Stimulated activated CD4-positive, alpha-beta T cell treated with anti-CD3 and anti-CD28 coated beads, Interleukin-12 subunit alpha, Interleukin-12 subunit beta, amount 100 ng/mL, for 48 hours (primary cell): ENCODE measurements around the gene GADD45B.
A peak's percentile ranks its signal among the peaks of the same experiment; 100 is the strongest.
"Not testable (repeated sequence)": the region's sequence is repeated elsewhere in the genome, so short reads cannot be mapped to it uniquely, and the experiment has no call there.

Source experiments
- DNase-seq, 3 donors: peaks; one replicate each; pipeline ENCODE4 v3.0.0-alpha.2; 2020; ENCODE audit warnings: low read depth in 2 of 3, low spot score in 1 of 3

Gene GADD45B

DNA sequence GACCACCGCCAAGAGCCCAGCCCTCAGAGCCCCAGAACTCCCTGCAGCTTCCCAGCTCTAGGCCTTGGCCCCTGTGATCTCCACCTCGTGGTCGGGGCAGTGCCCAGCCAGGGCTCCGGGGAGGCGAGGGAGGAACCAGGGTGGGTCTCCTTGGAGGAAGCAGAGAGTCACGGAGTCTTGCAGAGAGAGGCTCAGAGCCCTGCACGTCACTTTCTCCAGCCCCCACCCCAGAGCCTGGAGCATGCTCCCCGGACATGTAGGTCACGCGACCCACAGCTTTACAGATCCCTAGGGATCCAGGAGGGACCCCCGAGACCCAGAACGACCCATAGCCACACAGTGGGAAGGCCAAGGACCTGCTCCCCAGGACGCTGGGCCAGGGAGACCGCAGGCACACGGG is 11.9 kb downstream of the GADD45B start:
- DNase-seq = no peak

DNA sequence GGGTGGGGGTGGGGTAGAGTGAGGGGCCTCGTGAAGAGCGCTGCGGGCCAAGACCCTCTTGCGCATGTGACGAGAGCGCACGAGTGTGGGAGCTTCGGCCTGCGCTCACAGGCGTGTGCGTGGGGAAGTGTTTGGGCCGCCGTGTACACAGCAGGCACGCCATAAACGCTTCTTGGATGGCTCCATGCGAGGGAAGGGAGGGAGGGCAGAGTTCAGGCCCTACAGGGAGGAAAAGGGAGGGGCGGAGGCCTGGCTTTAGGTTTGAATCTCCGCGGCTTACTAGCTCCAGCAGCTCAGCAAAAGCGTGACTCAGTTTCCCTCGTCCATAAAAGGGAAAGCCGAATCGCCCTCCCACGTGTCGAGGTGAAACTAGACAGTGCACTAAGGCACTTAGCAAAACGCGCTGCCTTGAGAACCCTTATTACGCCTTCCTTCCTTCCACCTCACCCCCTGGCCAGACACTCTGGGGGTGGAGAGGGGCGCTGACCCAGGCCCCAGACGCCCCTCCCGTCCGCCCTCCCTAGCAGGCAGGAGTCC is 12.5 kb downstream of the GADD45B start:
- DNase-seq = no peak

DNA sequence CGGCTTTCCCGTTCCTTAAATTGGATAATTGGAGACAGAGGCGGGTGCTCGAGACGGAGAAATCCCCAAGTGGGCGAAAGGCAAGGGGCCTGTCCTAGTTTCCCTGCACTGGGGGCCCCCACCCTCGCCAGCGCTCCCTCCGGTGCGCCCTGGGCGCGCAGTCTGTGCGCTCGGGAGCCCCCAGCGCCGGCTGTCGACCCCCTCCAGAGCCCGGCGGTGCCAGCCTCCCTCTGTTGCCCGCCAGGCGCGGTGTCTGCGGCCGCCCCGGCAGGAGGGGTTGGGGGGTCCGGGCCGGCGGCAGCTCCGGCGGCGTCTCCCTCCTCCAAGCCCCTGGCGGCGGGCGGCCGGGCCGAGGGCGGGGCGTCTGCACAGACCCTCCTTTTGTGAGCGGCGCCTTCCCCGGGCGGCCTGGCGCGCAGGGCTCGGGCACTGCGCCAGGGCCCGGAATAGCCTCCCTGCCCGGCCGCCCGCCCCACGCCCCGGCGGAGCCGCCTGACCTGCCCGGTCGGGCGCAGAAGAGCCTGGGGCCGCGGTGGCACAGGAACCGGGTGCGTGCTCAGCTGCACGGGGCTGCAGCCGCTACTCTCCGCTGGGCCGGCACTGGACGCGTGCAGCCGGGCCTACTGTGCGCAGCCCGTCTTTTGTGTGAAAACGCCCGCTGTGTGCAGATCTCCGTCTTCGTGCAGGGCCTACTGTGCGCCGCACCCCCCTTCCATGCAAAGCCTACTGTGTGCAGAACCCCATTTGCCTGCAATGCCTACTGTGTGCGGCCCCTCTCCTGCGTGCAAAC is 13.2 kb downstream of the GADD45B start:
- DNase-seq = no peak

DNA sequence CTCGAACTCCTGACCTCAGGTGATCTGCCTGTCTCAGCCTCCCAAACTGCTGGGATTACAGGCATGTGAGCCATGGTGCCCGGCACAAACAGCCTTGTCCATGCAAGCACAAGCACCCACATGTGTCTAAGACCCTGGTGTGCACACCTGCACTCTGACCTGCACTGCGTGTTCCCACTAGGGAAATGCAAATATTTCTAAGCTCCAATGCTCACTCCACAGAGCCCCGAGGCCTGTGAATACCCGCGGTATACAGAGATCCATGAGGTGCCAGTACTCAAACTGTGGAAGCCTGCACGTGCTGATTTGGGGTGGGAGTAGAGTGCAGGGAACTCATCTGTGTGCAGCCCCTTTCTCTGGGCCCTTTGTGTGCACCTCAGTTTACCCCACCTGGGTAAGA is 14.7 kb downstream of the GADD45B start:
- no peak for DNase-seq

DNA sequence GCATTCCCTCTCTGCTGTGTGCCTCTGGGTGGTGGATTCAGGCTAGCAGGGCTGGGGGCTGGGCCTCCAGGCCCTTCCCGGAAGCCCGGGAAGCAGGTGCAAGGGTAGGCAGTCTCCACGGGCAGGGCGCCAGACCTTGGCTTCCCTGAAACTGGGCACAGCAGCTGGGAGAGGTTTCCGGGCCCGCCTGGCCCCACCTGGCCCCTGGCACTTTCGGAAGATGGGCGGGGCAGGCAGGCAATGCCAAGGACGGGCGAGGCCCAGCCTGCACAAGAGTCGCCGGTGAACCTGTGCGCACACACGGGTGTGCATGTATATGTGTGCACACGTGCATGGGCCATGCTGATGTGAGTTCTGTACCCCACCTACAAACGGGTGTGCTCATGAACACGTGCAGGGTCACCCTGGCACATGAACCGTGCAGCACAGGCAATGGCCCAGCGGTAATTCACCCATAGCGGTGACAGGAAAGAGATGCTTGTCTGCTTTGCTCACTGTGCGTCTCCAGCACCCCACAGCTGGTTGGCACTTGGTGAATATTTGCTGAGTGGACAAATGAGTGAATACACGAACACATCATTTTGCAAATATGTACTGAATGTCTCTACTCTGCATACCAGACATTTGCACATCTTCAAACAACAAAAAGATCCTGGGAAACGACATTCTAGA is 15.3 kb downstream of the GADD45B start:
- no peak for DNase-seq

DNA sequence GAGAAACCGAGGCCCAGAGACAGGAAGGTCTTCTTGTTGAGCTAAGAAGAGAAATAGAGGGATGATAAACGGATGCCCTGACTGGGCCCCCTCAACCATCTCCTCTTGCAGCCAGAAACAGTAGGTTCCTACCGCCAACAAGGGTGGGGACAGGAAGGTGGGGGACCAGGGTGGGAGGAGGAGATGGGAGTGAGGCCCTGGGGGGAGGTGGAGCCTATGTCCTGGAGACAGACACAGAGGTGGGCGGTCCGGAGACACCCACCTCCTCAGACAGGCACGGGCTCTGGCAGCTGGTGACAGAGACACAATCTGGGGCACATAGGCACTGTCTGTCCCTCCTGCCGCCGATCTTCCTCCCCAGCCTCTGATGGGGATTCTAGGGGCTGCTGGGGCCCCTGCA is 16.9 kb downstream of the GADD45B start:
- DNase-seq = no peak

DNA sequence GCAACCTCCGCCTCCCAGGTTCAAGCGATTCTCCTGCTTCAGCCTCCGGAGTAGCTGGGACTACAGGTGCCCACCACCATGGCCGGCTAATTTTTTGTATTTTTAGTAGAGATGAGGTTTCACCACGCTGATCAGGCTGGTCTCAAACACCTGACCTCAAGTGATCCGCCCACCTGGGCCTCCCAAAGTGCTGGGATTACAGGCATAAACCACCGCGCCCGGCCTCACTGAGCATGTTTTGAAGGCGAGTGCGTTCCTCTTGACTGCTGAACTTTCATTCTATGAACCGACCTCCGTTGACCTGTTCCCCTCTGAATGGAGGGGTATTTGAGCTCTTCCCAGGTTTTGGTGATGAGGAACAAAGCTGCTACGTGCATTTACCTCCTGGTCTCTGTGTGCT is 17.5 kb downstream of the GADD45B start:
- DNase-seq = not testable (repeated sequence)

DNA sequence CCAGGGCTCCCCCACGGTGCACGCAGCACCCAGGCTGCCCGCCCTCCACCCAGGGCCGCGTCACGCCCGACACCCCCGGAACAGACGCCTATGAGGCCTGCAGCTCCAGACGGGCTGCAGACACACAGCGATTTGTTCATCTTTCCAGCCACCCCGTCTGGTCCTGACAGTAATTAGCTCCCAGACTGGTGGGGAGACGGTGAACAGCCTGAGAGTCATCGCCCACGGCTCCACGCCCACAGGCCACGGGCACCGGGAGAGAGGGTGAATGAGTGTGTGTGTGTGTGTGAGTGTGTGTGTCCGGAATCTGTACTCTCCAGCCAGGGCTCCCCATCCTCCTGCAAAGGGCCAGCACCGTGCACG is 18.1 kb downstream of the GADD45B start:
- no peak for DNase-seq

DNA sequence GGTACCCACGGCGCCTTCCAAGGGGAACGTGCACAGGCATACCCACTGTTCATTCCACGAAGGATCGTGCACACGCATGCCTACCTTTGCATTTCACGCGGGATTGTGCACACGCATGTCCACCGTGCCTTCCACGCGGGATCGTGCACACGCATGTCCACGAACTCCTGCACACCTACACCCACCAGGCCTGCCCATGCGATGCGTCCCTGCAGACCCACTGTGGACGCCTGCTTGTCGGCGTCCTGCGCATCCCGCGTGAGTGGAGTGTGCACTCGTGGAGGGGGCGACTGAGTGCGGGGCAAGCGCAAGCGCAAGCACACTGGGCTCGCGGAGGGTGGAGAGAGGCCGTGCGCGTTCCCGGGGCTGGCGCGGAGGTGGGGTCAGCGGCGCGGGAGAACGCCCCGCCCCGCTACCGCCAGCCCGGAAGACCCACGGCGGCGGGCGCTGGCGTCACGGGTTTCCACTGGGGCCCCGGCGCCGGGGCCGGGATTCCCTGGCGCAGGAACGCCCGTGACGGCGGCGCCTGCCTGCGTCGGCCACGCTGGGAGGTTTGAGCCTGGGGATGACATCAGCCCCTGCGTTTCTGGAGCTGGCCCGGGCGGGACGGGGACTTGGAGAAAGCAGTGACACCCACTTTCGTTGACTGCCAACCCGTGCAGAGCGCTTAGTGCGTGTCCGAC is 18.7 kb downstream of the GADD45B start:
- DNase-seq = peak in 1 of 3 donors; percentile 40

DNA sequence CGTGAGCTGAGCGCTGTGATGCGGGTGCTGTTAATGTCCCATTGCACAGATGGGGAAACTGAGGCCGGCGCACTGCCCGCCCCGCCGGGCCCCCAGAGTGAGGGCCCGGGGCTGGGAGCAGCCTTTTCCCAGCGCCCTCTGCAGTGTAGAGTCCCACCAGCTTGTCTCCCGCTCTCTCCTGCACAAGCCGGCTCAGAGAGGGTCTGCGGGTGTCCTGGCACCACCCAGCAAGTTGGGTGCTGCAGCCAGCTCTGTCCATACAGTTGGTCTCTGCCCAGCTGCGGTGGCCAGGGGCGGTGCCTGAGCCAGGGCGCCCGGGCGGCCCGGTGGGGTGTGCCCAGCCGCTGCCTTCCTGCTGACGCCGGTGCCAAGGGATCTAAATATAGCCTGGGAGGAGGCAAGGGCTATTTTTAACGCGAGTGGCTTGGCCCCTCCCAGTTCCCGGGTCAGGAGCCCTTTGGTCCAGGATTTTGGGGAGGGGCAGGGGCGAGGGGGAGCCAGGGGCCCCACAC is 19.3 kb downstream of the GADD45B start:
- DNase-seq = no peak

DNA sequence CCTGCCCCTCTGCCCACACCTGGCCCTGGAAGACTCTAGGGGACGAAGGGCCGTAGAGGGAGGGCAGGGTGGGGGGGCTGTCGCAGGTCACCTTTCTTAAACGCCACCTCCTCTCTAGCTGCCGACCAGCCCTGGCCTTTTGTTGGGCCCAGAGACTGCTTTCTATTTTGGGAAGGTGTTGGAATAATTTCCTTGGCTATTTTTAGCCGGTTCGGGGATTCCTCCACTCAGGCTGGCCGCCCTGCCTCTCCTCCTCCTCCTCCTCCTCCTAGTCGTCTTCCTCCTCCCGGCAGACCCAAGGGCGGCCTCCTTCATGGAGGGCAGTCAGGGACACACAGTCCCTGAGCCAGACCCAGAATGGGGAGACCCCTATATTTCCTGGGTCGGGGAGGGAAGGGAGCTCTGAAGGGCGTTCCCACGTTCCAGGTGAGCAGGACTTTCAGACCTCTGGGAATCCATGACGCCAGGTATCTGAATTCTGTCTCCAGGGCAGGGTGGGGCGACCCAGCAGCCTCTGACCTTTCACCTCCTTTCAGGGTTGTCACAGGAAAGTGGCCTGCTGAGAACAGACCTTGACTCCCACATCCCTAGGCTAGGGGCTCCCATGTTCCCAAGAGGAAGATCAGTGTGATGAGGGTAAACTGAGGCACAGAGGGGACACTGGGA is 19.9 kb downstream of the GADD45B start:
- no peak for DNase-seq

DNA sequence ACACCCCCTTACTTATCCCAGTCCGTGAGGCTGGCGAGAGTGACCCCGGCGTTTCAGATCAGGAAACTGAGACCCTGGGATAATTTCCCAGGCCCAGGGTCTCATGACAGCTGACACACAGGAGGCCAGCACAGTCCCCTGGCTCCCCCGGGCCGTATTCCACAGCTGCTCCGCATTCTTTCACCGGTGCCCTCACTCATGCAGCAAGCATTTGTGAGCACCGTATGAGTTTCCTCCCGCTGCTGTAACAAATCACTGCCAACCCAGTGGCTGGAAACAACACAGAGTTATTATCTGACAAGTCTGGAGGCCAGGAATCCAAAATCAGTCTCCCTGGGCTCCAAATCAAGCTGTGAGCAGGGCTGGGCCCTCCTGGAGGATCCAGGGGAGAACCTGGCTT is 21.3 kb downstream of the GADD45B start:
- DNase-seq = no peak

DNA sequence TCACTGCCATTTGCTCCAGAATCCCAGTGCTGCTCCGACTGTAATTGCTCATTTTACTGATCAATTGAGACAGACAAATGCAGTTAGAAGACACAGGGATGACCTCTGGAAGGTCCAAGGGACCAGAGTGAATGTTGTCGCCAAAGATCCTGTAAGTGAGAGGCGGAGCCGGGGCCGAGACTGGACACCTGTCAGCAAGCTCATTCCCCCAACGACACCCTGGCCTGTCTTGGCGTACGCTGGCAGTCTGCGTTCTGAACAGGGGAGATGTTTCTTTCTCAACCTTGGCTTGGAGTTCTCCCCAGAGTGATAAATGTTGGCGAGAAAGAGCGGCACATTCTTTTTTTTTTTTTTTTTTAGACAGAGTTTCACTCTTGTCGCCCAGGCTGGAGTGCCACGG is 24.2 kb downstream of the GADD45B start:
- no peak for DNase-seq

DNA sequence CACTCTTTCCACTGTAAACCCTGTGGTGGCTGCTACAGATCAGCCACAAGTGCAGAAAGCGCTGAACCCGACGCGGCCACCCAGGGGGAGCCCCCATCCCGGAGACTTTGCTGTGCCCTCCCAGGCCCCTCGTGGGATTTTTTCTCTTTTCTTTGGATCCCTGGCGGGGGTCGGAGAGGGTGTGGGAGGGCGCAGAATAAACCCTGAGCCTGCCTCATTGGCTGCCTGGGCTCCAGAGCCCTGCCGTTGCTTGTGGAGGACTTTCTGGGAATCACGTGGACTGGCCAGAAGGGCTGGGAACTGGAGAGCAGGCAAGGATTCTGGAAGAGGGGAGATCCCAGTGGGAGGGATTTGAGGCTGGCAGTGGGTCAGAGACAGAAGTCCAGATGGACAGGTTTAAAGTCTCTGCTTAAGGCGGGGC is 24.9 kb downstream of the GADD45B start:
- DNase-seq = no peak

DNA sequence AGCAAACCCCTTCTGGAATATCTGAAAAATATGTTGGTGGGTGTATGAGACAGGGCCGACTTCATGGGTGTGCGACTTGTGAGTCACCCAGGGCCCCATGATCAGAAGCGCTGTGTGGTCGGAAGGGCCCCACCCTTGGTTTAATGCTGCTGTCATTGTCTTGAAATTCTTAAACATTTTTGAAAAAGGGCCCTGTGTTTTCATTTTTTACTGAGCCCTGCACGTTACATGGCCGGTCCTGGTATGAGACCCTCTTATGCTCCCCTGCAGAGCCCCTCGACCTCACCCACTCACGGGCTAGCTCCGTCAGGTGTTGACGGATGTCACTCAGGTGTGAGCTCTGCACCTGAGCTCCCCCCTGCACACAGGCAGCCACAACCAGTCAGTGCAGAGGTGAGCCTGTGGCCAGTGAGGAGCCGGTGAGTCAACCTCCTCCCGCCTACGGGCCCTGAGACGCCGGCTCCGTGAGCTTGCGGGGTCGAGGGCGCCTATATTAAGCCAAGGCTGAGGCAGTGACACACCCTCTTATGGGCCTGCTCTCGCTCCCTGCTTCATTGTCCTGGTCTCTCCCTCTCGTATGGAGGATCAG is 27.7 kb downstream of the GADD45B start:
- DNase-seq = peak; percentile 43 to 45 (median 44)

DNA sequence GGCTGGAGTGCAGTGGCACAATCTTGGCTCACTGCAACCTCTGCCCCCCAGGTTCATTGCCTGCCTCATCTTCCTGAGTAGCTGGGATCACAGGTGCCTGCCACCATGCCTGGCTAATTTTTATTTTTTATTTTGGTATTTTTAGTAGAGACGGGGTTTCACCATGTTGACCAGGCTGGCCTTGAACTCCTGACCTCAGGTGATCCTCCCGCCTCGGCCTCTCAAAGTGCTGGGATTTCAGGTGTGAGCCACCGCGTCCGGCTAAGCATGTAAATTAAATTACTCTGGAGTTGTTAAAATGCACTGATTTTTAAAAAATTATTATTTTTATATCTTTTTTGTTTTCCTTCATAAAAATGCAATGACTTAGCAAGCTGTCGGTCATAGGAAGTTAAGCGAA is 30.7 kb downstream of the GADD45B start:
- DNase-seq = not testable (repeated sequence)

DNA sequence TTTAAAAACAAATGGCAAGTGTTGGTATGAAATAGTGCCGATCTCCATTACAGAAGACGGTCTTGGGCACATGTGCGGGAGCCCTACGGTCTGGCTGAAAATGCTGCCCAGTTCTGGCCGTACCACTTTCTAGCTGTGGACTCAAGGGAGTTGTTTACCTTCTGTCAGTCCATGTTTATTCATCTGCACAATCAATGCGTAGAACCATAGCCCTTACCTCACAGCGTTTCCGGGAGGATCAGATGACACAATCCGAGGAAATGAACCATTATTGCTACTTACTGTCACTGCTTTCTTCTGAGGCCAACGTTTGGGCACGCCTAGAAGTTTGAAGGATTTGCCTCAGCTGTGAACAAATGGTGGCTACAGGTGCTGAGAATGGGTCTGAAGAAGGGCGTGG is 31.2 kb downstream of the GADD45B start:
- no peak for DNase-seq

DNA sequence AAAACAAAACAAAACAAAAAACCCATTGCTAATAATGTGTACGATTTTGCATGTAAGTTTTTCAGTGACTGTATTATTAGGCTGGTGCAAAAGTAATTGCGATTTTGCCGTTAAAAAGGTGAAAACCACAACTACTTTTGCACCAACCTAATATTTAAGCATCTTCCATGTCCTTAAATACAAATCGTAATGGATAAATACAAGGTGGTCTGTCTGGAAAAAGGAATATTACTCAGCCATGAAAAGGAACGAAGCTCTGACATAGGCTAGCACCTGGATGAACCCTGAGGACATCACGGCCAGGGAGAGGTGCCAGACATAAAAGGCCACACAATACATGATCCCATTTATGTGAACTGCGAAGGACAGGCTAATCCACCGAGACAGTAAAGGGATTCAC is 33.2 kb downstream of the GADD45B start:
- DNase-seq = no peak

DNA sequence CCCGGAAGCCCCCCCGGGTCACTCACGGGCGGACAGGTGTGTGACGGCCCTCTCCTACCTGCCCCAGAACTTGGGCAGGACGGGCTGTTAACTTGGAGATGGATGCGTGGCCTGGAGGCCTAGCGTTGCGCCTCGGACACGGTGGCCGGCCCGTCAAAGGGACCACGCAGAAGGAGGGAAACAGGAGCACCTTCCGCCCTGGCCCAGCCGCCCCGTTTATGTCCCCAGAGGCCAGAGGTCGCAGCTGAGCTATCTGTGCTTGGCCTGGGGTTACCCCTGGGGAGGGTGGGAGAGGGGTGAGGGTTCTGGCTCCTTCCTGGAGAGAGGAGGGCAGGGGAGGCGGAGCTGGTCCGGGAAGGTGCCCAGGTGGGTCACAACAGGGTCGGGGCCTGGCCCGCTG is 35.6 kb downstream of the GADD45B start:
- DNase-seq = no peak

DNA sequence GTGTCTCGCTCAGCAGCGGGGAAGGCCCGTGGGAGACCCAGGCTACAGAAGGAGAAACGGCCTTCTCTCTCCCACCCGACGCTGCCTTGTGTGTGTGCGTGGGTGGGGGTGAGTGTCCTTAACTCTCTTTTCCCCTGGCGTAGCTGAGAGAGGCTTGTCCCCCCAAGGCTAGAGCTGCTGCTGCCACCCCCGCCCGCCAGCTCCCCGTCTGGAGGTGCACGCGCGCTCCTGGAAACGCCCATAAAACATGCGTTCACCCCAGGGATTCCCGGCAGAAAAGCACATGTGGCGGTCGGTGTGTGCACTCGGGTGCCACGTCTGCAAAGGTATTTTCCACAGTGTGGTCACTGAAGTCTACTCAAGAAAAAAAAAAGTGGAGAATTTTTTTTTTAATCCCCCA is 36.1 kb downstream of the GADD45B start:
- DNase-seq = no peak
